AG04450 (cell line): ENCODE measurements around the gene IL24. TPM values are rescaled to one million over a fixed set of nuclear protein-coding genes. Genes with fewer than 3 reads are reported as not detected.

Source experiments
- CTCF ChIA-PET: fragments of 300-600, 350-600 bp; formaldehyde crosslinking; extraction: SDS; loops from one replicate; lab custom pipeline; 2022; ENCODE audit warnings: antibody characterized with exemption, inconsistent platforms; lab: Charles Lee
- POLR2A ChIA-PET: fragments of 350-600 bp; formaldehyde crosslinking; extraction: SDS; loops from one replicate; lab custom pipeline; 2021; ENCODE audit warnings: antibody characterized with exemption, inconsistent platforms; lab: Yijun Ruan, JAX
- DNase-seq: peaks from one replicate; pipeline ENCODE4 v3.0.0-alpha.2; 2011; ENCODE audit warnings: low read depth, low spot score
- H3K27ac ChIP-seq: one replicate; pipeline ENCODE4 v1.5.1; 2012; ENCODE audit warnings: low read depth, low read length, control low read depth
- H3K27me3 ChIP-seq: one replicate; pipeline ENCODE4 v1.6.0; 2012; ENCODE audit warnings: low read length; ENCODE audit not compliant: control insufficient read depth, insufficient read depth
- H3K4me3 ChIP-seq: 2 replicates; pipeline ENCODE4 v1.5.1; 2011; ENCODE audit warnings: mild to moderate bottlenecking, low read depth, low read length, control low read depth
- H3K9me3 ChIP-seq: 2 replicates; pipeline ENCODE4 v1.5.1; 2012; ENCODE audit warnings: low read length; ENCODE audit not compliant: control insufficient read depth, insufficient read depth
- polyA plus RNA-seq: library from polyadenylated mRNA; depleted of rRNA; stranded (reverse); fragments of >200 nt; gene quantifications from 2 replicates; pipeline ENCODE4 v1.2.3, GENCODE V29; 2011
- TF ChIP-seq, protein P1 (sequence below): IDR thresholded peaks from 2 replicates; pipeline ENCODE4 v1.5.1; 2011; ENCODE audit warnings: low read depth, low read length, control low read depth, inconsistent platforms

Gene IL24
- polyA plus RNA-seq, 1 experiment, result 0.73 TPM

DNA sequence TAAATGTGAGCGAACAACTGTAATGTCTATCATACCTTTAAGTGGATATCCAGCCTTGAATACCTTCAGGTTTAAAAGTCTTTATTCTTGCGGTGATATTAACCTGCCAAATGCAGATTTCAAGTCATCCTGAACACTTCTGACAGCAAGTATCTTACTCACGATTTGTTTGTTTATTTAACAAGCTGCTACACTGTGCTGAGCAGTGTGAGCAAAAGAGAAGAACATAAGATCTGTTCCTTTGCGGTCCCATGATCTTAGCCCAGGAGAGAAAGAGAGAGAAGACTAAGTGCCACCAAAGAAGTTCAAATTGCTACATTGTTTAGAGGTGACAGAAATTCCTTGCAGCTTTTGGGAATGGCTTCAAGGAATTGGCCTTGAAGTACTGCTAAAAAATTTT is 9.5 kb upstream of the IL24 start:
- no peak overlapping the region for H3K4me3 ChIP-seq
- TF ChIP-seq, protein P1, sequence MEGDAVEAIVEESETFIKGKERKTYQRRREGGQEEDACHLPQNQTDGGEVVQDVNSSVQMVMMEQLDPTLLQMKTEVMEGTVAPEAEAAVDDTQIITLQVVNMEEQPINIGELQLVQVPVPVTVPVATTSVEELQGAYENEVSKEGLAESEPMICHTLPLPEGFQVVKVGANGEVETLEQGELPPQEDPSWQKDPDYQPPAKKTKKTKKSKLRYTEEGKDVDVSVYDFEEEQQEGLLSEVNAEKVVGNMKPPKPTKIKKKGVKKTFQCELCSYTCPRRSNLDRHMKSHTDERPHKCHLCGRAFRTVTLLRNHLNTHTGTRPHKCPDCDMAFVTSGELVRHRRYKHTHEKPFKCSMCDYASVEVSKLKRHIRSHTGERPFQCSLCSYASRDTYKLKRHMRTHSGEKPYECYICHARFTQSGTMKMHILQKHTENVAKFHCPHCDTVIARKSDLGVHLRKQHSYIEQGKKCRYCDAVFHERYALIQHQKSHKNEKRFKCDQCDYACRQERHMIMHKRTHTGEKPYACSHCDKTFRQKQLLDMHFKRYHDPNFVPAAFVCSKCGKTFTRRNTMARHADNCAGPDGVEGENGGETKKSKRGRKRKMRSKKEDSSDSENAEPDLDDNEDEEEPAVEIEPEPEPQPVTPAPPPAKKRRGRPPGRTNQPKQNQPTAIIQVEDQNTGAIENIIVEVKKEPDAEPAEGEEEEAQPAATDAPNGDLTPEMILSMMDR, result no peak
- H3K27ac ChIP-seq, result no peak overlapping the region
- no peaks in the 10 kb centered on the region for H3K9me3 ChIP-seq
- no peaks in the 10 kb centered on the region for H3K27me3 ChIP-seq
- POLR2A ChIA-PET, result no interaction called here
- DNase-seq, result no peak
- CTCF ChIA-PET, result interaction anchor here (0.5 to 5.8 kb wide), 4 partner anchors 17 to 25 kb away, joined by 3 to 37 read pairs (median 12); partner anchors contain the start of gene IL20

DNA sequence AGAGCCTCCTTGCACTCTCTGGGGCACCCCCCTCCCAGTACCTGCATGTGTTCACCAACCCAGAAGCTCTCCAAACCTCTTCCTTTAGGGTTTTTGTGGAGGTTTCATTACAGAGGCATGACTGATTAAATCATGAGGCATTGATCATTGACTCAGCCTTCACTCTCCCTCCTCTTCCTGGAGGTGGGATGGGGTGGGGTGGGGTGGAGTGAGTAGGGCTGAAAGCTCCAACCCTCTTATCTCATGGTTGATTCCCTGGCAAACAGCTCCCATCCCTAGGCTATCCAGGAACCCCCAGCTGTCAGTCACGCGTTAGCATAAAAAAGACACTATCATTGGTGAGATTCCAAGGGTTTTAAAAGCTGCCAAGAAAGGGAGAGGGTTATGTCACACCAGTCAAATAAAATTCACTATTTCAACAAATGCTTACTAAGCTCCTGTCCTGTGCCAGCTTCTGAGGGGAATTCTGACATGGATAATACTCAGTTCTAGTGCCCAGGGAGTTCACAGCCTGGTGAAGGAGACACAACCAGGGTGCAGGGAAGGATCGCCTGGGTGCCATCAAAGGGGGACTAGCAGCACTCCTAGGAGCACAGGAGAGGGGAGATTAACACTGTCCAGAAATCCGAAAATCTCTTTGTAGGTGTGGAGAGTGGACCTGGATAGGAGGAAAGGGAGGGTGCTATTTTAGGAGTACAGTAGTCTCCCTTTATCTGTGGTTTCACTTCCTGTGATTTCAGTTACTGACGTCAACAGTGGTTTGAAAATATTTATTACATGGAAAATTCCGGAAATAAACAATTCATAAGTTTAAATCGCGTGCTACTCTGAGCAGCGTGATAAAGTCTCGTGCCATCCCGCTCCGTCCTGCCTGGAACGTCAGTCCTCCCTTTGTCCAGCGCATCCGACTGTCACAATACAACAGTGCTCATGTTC is 6.8 kb upstream of the IL24 start:
- H3K27ac ChIP-seq, result peak overlapping the region; percentile 89
- no peaks in the 10 kb centered on the region for H3K9me3 ChIP-seq
- CTCF ChIA-PET, result interaction anchor here (1.0 to 1.2 kb wide), 3 partner anchors 25 to 226 kb away, joined by 3 to 4 read pairs (median 3); partner anchors contain the start of gene IL20
- no peaks in the 10 kb centered on the region for H3K27me3 ChIP-seq
- POLR2A ChIA-PET, result no interaction called here
- no peak for DNase-seq
- TF ChIP-seq, protein P1, result no peak
- no peak overlapping the region for H3K4me3 ChIP-seq

DNA sequence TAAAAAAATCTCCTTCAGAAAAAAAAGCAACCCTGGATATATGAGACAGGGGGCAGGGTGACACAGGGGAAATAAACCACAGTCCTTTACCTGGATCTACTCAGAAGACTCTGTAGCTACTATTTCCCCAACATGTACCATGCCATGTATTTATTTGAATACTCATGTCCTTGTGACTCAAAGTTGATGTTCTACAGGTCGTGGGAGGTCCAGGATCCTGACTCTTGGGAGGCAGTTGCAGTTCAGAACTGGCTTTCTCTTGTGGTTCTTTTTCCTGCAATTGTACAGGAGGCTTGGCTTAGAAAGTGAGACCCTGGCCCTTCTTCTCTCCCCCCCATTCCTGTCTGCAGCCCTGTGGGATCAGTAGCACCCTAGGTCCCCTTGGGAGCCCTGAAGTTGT is 5.8 kb upstream of the IL24 start:
- CTCF ChIA-PET, result interaction anchor here (1.1 to 4.0 kb wide), 2 partner anchors 21 to 26 kb away, joined by 4 to 26 read pairs; partner anchors contain the start of gene IL20

DNA sequence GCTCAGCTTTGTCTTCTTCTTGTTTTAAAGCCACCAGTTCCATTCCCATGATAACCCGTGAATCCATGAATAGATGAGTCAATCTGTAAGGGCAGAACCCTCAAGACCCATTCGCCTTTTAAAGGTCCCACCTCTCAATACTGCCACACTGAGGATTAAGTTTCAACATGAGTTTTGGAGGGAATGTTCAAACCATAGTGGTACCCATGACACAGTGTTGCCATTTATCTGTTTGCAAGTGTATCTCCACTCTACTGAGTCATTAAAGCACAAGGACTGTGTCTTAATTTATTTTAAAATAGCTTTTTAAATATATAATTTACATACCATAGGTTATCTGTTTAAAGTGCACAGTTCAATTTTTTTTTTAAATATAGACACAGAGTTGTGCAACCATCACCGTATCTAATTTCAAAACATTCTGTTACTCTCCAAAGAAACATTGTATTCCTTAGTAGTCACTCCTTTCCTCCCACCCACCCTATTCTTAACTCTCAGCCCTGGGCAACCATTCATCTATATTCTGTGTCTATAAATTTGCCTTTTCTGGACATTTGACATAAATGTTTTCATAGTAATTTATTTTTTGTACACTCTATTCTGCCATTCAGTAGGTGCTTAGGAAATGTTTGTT is 4.8 kb upstream of the IL24 start:
- DNase-seq, result no peak
- POLR2A ChIA-PET, result no interaction called here
- no peaks in the 10 kb centered on the region for H3K27me3 ChIP-seq
- CTCF ChIA-PET, result interaction anchor here (0.8 to 4.0 kb wide), 3 partner anchors 20 to 261 kb away, joined by 3 to 26 read pairs (median 4); partner anchors contain the start of gene IL20
- TF ChIP-seq, protein P1, result no peak
- no peak overlapping the region for H3K4me3 ChIP-seq
- H3K27ac ChIP-seq, result peak overlapping the region; percentile 35
- H3K9me3 ChIP-seq, result no peaks in the 10 kb centered on the region

More for the DNA sequence above, 5.8 kb upstream of the IL24 start:
- H3K4me3 ChIP-seq, result no peak overlapping the region
- no peak for DNase-seq
- no peaks in the 10 kb centered on the region for H3K9me3 ChIP-seq
- no peak overlapping the region for H3K27ac ChIP-seq
- POLR2A ChIA-PET, result no interaction called here
- H3K27me3 ChIP-seq, result no peaks in the 10 kb centered on the region
- TF ChIP-seq, protein P1, result no peak
